Adipose tissue (tissue), 3 donors: Measurements from ENCODE around the gene ID3. TPM values are rescaled to one million over a fixed set of nuclear protein-coding genes. Genes with fewer than 3 reads are reported as not detected.

ENCODE experiments used
- H3K27ac ChIP-seq: one replicate; pipeline ENCODE4 v1.5.1; 2013; ENCODE audit warnings: low read depth, low read length
- WGBS, 3 donors: extraction: QIAGEN DNeasy Blood & Tissue Kit; methylation state at CpG; one replicate each; pipeline ENCODE4 v1.1.7; 2013; 5-methylcytosine and 5-hydroxymethylcytosine counted together
- polyA plus RNA-seq, 3 donors: library from polyadenylated mRNA; stranded (reverse); fragments of 200-250 nt; gene quantifications; one replicate each; pipeline ENCODE4 v1.2.3, GENCODE V29; 2013
- donor health status: healthy with polysubstance abuse.
- donor health status: Bipolar disorder and iron deficiency.
- donor health status: healthy.

The ID3 gene
- polyA plus RNA-seq, 3 donors, result 58.7 to 375 (median 170) TPM

GRCh38 chr1:23533246-23534023 is 25.9 kb downstream of the ID3 start:
- no peak overlapping the region for H3K27ac ChIP-seq
- WGBS, 3 donors, result 57 to 89% (median 71%) methylated on average over 6 of the region's 6 CpGs

- WGBS, 3 donors, result 34 to 47% (median 39%) methylated on average over 5 of the region's 5 CpGs
- no peak overlapping the region for H3K27ac ChIP-seq
Measured at GRCh38 chr1:23531562-23532094, 27.7 kb downstream of the ID3 start.

- no peak within 1 kb of the TSS for H3K27ac ChIP-seq
- WGBS, 3 donors, result 0% methylated on average over 65 to 85 of the region's 85 CpGs
Measured at GRCh38 chr1:23530747-23531561, 28.3 kb downstream of the ID3 start, which contains the start of gene E2F2. TSS of gene E2F2 (minus strand) at chr1:23531233. CDS start at chr1:23530793, 440 bp downstream.

- H3K27ac ChIP-seq, result no peak overlapping the region
- 5% methylated on average over 22 of the region's 22 CpGs for WGBS, 3 donors
Measured at GRCh38 chr1:23530087-23530746, 29.1 kb downstream of the ID3 start.

- no peak overlapping the region for H3K27ac ChIP-seq
- 51 to 60% (median 59%) methylated on average over 8 of the region's 8 CpGs for WGBS, 3 donors
Measured at GRCh38 chr1:23529146-23530086, 29.9 kb downstream of the ID3 start.

- WGBS, 3 donors, result 4 to 18% (median 6%) methylated on average over 9 of the region's 9 CpGs
- no peak overlapping the region for H3K27ac ChIP-seq
Measured at GRCh38 chr1:23528250-23528978, 30.9 kb downstream of the ID3 start.

- H3K27ac ChIP-seq, result no peak overlapping the region
- WGBS, 3 donors, result 50 to 70% (median 61%) methylated on average over 6 of the region's 6 CpGs
Measured at GRCh38 chr1:23527900-23528249, 31.4 kb downstream of the ID3 start.

GRCh38 chr1:23527366-23527765 is 31.9 kb downstream of the ID3 start:
- 73 to 77% (median 74%) methylated on average over 7 of the region's 7 CpGs for WGBS, 3 donors
- H3K27ac ChIP-seq, result no peak overlapping the region

GRCh38 chr1:23526329-23527041 is 32.8 kb downstream of the ID3 start:
- no peak overlapping the region for H3K27ac ChIP-seq
- WGBS, 3 donors, result 93 to 94% (median 94%) methylated on average over 8 of the region's 8 CpGs

GRCh38 chr1:23525558-23526250 is 33.6 kb downstream of the ID3 start:
- 63 to 80% (median 65%) methylated on average over 5 of the region's 5 CpGs for WGBS, 3 donors
- no peak overlapping the region for H3K27ac ChIP-seq

GRCh38 chr1:23524716-23525401 is 34.4 kb downstream of the ID3 start:
- 36 to 58% (median 37%) methylated on average over 9 of the region's 9 CpGs for WGBS, 3 donors

GRCh38 chr1:23524163-23524562 is 35.1 kb downstream of the ID3 start:
- WGBS, 3 donors, result 46 to 85% (median 52%) methylated on average over 3 of the region's 3 CpGs
- H3K27ac ChIP-seq, result no peak overlapping the region

More at GRCh38 chr1:23524716-23525401, 34.4 kb downstream of the ID3 start:
- H3K27ac ChIP-seq, result no peak overlapping the region

- no peak overlapping the region for H3K27ac ChIP-seq
- WGBS, 3 donors, result 69 to 88% (median 72%) methylated on average over 7 of the region's 7 CpGs
Measured at GRCh38 chr1:23522244-23522982, 36.9 kb downstream of the ID3 start.

- no peak overlapping the region for H3K27ac ChIP-seq
- 96 to 97% (median 96%) methylated on average over 16 of the region's 16 CpGs for WGBS, 3 donors
Measured at GRCh38 chr1:23521588-23521987, 37.7 kb downstream of the ID3 start.

GRCh38 chr1:23517581-23517980 is 41.7 kb downstream of the ID3 start:
- no peak overlapping the region for H3K27ac ChIP-seq
- 86 to 97% (median 95%) methylated on average over 9 of the region's 9 CpGs for WGBS, 3 donors
